Skin of body (tissue), 2 donors: ENCODE results near the gene MIPEP. TPM values are rescaled to one million over a fixed set of nuclear protein-coding genes. Genes with fewer than 3 reads are reported as not detected.
"Not testable (repeated sequence)": the region's sequence is repeated elsewhere in the genome, so short reads cannot be mapped to it uniquely, and the experiment has no call there.

Experiments
- DNase-seq: peaks from one replicate; lab custom pipeline; 2025; lab: John Stamatoyannopoulos, UW
- total RNA-seq: library from RNA; depleted of rRNA; stranded (reverse); fragments of >200 nt; gene quantifications from one replicate; pipeline ENCODE4 v1.2.3, GENCODE V29; 2014

Gene MIPEP
- total RNA-seq, 1 donor from 2014 or later, result 23.9 TPM

DNA sequence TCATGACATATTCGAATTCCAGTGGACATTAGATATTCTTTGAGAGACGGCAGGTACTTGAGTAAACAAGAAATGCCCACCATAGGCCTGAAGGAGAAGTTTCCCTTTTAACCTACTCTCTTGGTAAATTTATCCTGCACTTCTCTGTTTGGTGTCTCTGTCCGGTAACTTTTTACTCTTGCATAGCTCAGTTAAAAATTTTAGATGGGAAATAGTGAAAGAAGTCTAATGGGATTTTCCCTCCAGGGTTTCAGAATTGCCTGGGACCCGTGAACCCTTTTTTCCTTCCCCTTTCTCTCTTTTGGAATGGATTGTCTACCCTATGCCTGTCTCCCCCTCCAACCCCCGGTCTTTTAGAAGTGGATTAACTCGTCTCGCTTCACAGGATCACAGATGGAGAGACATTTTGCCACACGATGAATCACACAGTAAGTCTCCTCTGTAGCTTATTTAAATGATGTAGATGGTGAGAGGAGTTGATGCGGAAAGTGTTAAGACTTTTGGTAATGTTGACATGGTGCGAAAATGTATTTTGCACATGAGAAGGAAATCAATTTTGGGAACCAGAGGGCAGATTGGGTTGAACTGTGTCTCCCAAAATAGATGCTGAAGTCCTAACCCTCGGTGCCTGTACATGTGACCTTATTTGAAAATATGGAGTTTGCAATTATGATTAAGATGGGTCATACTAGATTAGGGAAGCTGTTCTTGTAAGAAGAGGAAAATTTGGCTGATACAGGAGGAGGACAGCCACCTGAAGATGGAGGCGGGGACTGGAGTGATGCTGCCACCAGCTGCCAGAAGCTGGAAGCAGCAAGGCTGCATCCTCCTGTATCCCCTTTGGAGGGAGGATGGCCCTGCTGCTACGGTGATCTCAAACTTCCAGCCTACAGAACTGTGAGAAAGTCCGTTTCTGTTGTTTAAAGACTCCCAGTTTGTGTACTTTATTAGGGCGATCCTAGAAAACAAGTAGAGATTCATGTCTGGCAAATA is 711 bp upstream of the MIPEP start:
- peak; percentile 45 for DNase-seq

DNA sequence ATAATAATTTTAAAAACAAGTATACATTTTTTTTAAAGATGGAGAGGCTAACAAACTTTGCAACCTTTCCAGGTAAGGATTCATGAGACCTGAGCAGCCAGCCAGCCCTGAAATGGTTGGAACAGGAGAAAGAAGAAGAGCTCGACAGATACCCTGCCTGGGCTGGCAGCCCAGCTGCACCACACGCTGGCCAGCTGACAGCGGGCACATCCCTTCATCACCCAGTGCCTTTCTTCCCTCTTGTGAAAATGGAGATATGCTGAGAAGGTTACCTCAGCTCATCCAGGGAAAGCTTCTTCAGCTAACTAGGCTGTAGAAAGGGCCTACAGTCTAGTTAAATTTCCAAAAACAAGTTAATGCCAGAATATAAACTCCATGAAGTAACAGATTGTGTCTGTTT is 4.8 kb downstream of the MIPEP start:
- DNase-seq, result not testable (repeated sequence)

DNA sequence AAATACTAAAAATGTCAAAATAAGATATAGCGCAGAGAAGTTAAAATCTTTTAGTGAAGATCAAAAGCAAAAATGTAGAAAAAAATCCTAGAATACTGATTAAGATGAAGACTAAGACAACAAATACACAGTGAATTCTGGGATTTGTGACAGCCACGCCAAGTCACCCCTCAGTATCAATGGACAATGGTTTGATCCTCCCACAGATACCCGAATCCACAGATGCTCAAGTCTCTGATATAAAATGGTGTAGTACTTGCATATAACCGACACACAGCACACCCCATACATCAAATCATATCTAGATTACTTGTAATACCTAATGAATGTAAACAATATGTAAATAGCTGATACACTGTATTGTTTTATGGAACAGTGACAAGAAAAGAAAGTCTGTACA is 5.9 kb downstream of the MIPEP start:
- DNase-seq, result no peak

DNA sequence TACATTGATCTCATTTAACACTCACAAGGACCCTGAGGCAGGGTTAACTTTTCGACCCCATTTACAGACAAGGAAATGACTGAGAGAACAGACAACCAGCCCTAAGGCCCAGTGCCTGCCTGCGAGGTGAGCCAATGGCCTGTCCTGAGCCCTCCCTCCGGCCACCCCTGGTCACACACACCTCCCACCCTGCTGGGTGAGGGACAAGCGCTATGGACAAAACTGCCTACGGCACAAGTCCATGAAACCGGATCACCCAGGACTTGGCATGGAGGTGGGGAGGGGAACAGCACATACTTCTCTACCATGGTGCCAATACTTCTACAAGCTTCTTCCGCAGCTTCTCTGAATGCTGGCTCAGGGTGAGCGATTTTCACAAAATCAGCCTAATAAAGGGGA is 7.8 kb downstream of the MIPEP start:
- DNase-seq, result not testable (repeated sequence)

DNA sequence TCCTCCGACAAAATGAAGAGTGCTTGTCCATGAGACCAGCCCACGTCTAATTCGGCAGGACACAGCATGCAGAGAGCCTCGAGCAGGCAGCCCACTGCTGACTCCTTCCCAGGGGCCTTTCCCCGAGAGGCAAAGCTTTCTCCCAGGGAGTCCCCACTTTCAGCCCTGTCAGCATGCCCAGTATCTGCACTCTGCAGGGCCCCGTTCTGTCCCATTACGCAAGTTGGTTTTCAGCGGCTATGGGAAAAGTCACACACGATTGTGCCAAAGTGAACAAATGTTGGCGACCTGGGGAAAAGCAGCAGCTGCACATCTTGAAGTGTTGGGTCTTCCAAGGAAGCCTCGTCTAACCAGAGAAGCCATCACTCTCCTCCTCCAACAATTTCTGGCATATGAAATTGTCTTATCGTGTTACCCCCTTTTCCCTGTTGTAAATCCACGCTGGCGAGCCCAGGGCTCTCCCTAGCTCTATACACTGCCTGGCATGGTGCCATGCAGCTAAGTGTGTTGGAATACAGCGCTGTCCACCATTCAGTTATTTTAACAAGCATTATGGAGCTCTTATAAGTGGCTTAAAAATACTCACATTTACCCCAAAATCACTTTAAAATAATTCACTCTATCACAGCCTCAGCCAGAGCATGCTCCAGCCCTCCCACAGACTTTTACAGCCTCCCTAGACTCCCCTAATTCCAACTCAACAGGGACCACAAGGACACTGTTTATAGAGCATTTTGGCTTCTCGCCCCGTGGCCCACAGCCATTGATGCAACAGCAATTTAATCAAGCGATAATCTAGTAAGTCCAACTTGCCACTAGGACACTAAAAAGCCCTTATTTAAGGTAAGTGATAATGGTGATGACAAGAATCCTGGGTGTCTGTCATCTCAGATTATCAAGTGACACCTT is 8.5 kb downstream of the MIPEP start:
- not testable (repeated sequence) for DNase-seq

DNA sequence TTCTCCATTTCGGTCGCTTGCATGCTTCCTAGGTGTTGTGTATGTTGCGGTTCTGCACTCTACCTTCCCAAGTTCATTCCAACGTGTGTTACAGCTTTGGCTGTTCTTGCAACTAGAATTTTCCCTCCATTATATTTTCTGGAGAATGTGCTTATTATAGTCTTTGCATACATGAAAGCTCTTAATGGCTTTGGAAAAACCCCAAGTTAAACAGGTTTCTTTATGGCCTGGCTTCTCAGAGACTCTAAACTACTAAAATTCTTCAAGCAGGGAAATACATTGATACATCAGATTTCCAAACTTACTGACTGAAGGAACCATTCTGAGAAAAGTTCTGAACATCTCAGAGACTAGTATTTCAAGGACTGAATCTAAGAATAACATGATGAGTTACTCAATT is 11.9 kb downstream of the MIPEP start:
- no peak for DNase-seq

DNA sequence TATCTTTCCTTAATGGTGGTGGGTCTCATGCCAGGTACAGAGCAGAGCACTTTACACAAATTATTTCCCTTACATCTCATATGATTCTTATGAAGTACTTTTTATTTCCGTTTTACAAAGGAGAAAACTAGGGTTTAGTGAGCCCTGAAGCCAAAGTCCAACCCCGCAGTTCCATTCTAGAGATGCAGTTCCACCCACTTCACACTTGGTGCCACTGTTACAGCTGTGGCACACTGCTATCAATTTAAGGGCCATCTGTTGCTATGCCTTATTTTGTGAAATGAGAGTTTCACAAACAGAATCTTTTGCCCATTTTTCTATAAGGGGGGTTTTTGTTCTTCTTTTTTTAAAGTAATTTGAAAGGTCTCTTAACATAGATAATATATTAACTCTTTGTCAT is 12.9 kb downstream of the MIPEP start:
- DNase-seq, result no peak

DNA sequence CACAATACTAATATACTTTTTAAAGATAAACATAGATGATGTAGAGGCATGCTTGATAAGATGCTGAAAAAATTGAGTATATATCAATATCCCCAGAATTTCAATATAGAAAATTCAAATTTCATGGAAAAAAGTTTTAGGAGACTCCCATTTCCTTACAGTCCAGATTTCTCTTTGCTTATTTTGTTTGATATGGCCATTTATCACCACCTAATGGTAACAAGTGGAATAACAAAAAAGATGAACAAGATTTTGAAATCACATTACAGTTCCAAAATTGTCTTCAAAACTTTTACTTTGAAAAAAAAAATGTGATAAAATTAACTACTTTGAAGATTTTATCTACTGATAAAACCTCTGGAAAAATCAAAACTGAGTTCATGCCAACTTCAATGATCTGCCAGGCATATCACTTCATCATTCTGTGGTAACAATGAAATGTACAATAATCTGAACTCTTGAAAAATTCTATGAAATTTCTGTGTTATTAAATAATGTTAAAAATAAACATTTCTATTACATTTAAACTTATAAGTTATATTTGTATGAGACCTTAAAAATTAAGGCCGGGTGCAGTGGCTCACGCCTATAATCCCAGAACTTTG is 17.5 kb downstream of the MIPEP start:
- no peak for DNase-seq

DNA sequence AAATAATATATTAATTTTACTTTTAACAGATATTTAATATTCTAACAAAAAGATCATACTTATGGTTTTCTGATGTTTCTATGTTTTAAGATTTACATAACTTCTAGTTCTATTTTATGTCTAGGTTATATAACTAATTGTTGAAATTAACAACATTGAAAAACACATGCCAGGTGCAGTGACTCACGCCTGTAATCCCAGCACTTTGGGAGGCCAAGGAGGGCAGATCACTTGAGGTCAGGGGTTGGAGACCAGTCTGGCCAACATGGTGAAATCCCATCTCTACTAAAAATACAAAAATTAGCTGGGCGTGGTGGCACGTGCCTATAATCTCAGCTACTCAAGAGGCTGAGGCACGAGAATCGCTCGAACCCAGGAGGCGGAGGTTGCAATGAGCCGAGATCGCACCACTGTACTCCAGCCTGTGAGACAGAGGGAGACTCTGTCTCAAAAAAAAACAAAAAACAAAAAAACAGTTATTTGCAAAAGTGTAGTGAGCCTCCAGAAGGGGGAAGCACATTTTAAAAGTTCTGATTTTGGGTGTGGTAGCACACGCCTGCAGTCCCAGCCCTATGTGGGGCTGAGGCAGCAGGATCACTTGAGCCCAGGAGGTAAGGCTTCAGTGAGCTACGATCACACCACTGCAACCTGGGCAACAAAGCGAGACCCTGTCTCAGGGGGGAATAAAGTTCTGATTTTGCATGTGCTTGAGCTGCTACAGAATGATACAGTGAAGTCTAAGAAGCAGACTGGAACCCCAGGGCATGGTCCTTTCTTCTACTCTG is 18.7 kb downstream of the MIPEP start:
- DNase-seq, result no peak

DNA sequence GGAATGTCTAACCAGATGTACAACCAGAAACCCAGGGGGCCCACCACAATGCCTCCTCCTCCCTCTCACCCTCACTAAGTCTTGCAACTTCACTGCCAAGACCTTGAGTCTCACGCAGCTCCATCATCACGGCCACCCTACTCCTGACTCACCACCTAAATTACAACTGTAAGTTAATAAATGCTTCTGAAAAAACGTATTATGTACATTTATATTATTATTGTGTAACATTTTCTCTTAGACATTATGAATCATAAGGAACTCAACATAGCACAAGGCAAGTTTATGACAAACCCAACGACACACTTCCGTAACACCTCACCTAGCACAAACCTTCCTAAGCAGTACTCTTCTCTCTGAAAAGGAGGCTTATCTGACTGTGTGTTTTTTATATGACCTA is 20.7 kb downstream of the MIPEP start:
- no peak for DNase-seq

DNA sequence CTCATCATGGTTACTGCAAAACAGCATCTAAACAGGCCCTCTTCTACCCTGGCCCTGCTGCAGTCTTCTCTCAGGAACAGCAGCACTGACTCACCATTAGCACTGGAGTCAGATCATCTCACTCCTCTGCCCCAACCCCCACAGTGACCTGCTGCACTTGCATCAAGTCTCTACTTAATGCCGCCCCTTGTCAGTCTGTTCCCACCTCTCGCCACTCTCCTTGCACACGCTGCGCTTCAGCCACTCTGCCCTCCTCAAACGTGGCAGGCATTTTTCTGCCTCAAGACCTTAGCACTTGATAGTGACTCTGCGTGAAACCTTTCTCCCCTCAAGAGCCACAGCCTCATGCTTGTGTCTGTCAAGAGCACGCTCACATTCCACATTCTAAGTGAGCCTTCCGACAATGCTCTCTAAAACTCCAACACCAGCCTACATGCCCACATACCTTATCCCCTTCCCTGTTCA is 22.1 kb downstream of the MIPEP start:
- no peak for DNase-seq

DNA sequence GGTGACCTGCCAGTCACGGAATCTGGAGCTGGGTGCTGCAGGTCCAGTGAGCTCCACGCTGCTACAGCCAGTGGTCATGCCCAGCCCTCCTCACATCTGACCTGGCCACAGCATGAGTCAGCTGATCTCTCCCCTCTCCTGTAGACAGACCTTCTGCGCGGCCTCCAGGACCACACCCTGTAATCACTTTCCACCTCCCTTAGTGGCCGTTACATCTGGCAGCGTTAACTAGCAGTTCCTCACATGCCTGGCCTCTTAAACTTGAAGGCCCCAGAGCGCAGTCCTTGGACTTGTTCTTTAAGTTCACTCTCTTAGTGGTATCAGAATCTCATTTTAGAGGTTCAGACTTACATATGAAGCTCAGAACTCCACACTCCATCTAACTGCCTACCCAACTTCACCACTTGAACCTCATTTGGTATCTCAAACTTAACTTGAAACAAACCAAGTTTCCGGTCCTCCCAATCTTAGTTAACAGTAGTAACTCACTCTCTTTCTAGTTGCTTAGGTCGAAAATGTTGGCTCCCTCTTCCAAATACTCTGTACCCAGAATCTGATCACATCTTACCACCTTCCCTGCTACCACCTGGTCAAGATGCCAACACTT is 22.7 kb downstream of the MIPEP start:
- no peak for DNase-seq

DNA sequence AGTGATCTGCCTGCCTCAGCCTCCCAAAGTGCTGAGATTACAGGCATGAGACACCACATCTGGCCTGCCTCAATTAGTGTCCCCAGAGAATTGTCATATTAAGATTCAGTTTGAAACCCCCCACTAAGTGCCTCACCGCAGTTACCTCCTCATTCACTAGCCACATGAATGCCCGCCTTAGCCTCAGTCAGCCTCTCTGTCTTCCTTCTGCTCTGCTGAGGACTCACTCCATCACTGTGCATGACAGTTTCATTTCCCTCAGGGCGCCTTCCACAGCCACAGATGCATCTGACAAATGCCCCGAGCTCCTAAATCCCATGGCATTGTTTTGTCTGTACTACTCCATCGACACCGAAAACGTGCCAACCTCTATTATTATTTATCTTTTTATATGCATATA is 23.3 kb downstream of the MIPEP start:
- no peak for DNase-seq

DNA sequence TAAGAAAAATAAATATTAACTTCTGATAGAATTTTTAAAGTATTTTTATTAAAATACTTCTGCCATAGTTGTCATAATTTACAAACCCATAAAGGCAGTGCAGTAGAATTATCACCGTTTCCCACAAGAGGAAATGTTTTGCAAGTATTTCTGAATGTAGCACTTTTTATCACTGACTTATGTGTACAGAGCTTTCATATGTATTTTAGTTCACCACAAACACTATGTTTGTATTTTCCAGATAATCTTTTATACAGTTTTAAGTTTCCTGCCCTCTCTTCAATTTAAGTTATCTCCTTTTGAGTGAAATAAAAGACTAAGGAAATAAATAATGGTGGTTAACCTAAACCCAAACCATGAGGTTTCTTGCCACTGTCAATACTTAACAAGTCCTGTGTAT is 24.2 kb downstream of the MIPEP start:
- DNase-seq, result no peak

DNA sequence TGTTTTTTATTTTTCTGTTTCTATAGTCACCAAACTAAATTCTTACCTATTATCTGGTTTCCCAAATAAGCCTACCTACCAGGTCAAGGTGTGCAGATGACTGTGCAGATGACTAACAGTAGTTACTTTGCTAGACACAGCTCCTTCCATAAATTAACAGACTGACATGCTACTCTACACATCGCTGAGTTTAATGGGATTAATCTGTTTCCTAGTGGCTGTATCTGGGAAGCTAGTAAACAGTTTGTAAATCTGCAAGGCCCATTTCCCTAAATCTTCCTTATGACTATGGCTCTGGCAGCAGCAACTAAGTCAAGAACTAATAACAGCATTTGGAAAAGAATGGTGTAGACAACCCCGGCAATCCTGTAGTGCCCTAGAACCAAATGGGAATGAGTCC is 27.9 kb downstream of the MIPEP start:
- no peak for DNase-seq

DNA sequence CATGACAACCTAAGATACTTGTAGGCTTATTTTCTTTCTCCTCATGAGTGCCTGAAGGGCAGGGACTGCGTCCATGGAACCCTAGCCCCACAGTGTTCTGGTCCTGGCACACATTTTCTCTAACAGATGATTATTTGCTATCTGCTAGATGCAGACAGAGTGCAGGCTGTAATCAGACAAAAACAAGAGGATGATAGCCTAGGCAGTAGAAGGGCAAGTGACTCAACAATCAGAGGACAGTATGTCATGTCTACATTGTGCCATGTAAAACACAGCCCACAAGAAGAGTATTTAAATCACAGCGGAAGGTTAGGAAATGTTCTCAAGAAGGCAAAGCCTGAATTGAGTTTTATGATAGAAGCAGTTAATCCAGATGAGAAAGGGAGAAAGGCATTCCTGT is 29.3 kb downstream of the MIPEP start:
- no peak for DNase-seq

DNA sequence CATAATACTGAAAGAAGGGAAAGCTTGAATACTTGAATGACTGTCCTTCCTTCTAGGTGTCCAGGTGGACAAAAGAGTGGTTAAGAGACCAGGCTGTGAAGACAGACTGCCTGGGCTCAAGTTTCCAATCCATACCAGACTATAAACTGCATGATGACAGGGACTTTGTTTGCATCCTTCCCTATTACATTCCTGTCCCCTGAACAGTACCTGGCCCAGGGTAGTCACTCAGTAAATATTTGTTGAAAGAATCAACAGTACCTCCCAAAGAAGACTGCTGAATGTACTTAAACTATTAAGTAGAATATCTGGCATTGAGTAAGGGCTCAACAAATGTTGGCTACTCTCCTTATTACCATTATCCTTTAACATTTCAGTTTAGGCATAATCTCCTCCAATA is 29.7 kb downstream of the MIPEP start:
- DNase-seq, result no peak

DNA sequence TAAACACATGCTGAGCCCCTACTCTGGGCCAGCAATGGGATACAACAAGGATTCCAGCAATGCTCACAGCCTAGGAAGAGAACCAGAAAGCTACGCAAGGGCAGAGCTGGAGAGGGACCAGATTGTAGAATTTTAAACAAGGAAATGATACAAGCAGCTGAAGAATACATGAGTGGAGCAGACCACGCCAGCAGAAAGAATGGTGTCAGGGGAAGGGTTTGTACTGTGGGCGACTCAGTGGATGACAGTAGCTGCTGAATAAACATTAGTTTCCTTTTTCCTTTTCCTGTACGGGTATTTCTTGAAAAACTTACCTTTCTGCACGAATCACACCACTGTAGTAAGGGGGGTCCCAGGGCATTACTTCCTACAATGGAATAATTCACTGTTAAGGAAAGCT is 30.7 kb downstream of the MIPEP start:
- no peak for DNase-seq

DNA sequence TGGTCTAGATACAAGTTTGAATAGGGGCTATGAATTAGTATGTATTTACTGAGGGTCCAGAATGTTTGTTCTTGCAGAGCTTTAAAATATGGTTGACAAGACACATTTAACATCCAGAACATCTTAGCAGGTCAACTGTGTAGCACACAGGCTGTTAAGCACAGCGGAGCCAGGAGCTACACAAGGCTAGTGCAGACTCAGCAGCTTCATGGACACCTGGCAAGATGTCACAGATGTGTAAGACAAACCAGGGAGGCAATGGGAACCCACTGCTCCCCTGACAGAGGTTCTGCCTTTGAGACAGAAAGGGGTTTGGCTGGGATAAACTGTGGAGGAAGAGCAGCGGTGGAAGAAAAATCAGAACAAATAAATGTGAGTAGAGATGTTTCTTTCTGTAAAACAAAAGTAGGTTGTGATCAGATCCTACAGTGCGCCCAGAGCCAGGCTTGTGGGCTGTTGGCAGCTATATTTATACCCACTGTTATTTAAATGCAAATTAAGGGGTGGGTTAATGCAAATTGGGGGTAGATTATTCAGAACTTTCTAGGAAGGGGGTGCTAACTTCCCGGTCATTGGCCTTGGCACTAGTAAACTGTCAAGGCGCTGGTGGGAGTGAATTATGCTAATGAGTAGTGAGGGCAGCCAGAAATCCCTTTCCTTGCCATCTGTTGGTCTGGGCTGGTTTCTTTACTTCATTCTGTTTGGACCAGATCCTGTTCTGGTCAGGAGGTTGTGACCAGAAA is 33.0 kb downstream of the MIPEP start:
- no peak for DNase-seq

DNA sequence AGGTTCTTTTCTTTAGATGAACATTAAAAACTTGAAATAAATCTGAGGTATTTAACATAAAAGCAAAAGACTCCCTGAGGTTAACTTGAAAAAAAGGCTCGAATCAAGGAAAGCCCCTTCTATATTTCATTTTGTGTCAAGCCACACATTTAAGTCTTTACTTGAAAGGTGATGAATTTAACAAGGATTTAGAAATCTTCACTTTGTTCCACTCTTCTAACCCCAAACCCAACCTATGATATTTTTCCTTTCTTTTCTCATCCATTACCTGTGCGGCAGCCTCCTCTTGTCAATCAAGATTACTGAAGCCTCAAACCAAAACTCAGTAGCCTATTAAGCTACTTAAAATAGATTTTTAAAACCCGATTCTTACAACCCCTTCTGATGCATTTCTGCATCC is 33.8 kb downstream of the MIPEP start:
- no peak for DNase-seq
